ENCODE results near the gene WDR44.

WDR44 gene

DNA sequence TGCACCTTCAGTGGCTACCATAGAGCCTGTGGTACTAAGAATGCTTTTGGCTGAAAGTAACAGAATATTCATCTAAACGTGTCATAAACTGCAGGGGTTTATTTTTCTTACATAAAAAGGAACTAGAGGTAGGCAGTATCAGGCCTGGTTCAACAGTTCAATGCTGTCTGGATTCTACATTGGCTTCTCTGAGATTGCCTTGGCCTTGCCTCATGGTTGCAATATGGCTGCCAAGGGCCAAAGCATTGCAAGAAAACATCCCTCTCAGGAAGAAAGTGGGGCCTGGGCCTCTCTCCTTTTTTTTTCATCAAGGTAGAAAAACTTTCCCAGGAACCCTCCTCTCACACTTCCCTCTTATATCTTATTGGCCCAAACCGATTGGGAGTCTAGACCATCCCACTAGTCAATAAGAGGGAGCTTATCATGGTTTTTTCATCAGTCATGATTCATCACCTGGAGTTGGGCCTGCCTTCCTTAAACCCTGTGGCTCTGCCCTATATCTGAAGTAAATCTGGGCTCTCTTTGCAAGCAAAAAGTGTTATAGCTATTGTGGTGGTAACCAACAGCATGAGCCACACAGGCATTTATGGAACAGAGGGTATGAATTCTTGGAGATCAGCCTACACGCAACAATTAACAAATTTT is 147.9 kb downstream of the WDR44 start:
- Mint-ChIP-seq H3K4me1 (peaks cover 25% of the 10 kb centered on the region), H3K36me3 (no peaks in the 10 kb centered on the region), H3K27ac (peak overlapping the region; percentile 70), H3K27me3 (no peaks in the 10 kb centered on the region), H3K9me3 (no peaks in the 10 kb centered on the region), H3K4me3 (no peak overlapping the region)

DNA sequence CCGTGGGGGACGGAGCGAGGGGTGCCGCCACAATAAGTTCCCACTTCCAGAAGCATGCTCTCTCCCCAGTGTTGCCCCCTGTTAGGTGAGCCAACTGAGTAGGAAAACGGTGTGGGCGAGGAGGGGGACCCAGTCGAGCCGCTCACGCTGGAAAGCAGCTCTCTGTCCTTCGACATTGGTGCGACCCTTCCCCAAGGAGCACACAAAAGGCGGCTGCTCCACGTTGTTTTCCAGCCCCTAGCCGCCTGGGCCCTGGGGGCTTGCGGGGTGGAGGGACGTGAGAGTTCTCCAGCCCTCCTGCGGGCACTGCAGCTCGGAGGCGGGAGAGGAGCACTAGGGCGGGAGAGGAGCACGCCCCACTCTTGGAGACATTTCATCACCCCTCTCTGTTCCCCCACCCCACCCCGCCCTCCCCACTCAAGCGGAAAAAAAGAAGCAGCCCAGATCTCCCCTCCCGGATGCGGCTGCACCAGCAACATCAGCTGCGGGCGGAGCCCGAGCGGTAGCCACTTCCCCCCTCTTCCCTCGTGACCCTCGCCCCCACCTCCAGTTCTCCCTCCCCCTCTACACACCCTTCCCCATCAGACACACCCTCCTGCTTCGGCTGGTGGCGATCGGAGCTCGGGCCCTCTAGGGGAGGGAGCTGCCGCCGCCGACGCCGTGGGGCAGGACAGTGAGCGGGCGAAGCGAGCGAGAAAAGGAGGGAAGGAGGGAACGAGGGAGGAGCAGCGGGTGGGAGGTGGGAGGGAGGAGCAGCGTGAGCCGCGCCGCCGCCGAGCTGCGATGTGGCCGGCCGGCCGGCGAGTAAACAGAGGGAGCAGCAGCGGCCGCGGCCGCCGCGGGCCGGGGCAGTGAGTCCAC is 149.4 kb downstream of the WDR44 start, which contains the start of gene DOCK11:
Gene DOCK11, plus strand, starts transcription at position 755 of the 861 bp plus-strand sequence. CDS start 157 bp downstream, outside the sequence.
- Mint-ChIP-seq H3K9me3 (no peaks in the 10 kb centered on the region), H3K27me3 (no peaks in the 10 kb centered on the region), H3K4me1 (peaks cover 34% of the 10 kb centered on the region), H3K4me3 (peak within 1 kb of the TSS; percentile 98), H3K27ac (peak within 1 kb of the TSS; percentile 96), H3K36me3 (peaks cover 1% of the 10 kb centered on the region)

DNA sequence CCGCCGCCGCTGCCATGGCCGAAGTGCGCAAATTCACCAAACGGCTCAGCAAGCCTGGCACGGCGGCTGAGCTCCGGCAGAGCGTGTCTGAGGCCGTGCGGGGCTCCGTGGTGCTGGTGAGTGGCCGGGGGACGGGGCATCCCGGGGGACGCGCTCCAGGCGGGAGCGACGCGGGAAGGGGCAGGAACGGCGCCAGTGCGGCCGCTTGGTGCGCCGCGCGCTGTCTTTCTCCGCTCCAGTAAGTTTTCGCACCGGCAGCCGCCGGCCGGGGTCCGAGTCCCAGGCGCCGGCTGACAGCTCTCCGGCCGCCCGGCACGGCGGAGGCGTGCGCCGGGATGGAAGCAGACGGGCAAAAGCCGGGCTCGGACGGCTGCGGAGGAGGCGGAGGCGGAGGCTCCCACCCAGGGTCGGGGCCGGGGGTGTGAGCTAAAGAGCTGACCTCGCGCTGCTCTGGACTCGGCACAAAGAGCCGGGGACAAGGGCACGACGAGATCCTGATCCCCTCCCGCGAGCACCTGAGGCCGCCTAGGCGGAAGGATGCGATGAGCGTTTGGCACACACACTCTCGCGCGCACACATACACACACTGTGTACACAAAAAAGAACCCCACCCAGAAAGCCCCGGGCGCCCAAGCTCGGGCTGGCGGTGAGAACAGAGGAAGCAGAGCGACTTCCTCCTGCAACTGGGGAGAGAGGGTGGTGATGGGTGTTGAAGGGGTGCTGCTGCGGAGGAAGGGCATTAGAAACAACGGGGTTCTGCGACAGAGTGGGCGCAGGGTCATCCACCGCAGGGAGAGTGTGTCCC is 150.3 kb downstream of the WDR44 start:
- peaks cover 34% of the 10 kb centered on the region for H3K4me1 Mint-ChIP-seq
- peaks cover 1% of the 10 kb centered on the region for H3K36me3 Mint-ChIP-seq
- no peaks in the 10 kb centered on the region for H3K9me3 Mint-ChIP-seq
- H3K27ac Mint-ChIP-seq: peak overlapping the region; percentile 96
- no peaks in the 10 kb centered on the region for H3K27me3 Mint-ChIP-seq
- H3K4me3 Mint-ChIP-seq: peak overlapping the region; percentile 98

- Mint-ChIP-seq H3K9me3 (no peaks in the 10 kb centered on the region), H3K4me1 (peaks cover 34% of the 10 kb centered on the region), H3K27me3 (no peaks in the 10 kb centered on the region), H3K4me3 (peak overlapping the region; percentile 98), H3K27ac (peak overlapping the region; percentile 96), H3K36me3 (peaks cover 1% of the 10 kb centered on the region)
These were observed 150.8 kb downstream of the WDR44 start for GRCh38 chrX:118496763-118497079.

- Mint-ChIP-seq H3K36me3 (peaks cover 1% of the 10 kb centered on the region), H3K4me1 (peaks cover 40% of the 10 kb centered on the region), H3K27ac (peak overlapping the region; percentile 96)
These were observed 151.4 kb downstream of the WDR44 start for GRCh38 chrX:118497180-118497818.

GRCh38 chrX:118498351-118498750 is 152.4 kb downstream of the WDR44 start:
- Mint-ChIP-seq H3K27ac (peak overlapping the region; percentile 96), H3K36me3 (peaks cover 1% of the 10 kb centered on the region), H3K9me3 (no peaks in the 10 kb centered on the region), H3K4me1 (peaks cover 46% of the 10 kb centered on the region), H3K27me3 (no peaks in the 10 kb centered on the region), H3K4me3 (peak overlapping the region; percentile 98)

More at GRCh38 chrX:118497180-118497818, 151.4 kb downstream of the WDR44 start:
- Mint-ChIP-seq H3K9me3 (no peaks in the 10 kb centered on the region), H3K27me3 (no peaks in the 10 kb centered on the region), H3K4me3 (peak overlapping the region; percentile 98)

DNA sequence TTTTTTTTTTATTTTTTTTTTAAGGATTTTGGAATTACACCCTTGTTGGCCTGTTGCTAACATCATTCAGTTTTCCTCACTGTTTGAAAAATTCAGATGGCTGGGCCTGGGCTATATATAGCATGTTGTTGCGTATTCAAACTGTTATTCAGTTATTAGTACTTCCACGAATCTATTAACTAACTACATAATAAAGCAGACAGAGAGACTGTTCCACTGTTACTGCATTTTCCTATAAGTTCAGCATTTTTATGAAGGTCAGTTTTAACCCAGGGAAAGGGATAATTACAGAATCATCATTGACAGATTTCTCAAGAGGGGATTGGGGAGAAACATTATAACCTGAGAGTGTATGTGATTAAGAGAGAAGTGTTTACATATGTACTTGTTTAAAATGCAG is 152.8 kb downstream of the WDR44 start:
- H3K9me3 Mint-ChIP-seq: no peaks in the 10 kb centered on the region
- H3K4me3 Mint-ChIP-seq: peak overlapping the region; percentile 78
- H3K27me3 Mint-ChIP-seq: no peaks in the 10 kb centered on the region
- H3K27ac Mint-ChIP-seq: peak overlapping the region; percentile 88
- peaks cover 49% of the 10 kb centered on the region for H3K4me1 Mint-ChIP-seq
- peaks cover 1% of the 10 kb centered on the region for H3K36me3 Mint-ChIP-seq

- Mint-ChIP-seq H3K27me3 (no peaks in the 10 kb centered on the region), H3K9me3 (no peaks in the 10 kb centered on the region), H3K36me3 (peaks cover 1% of the 10 kb centered on the region), H3K4me3 (peak overlapping the region; percentile 78), H3K27ac (peak overlapping the region; percentile 88), H3K4me1 (peaks cover 54% of the 10 kb centered on the region)
These were observed 153.4 kb downstream of the WDR44 start for GRCh38 chrX:118499295-118499694.
